WTC11 (cell line): ENCODE measurements around the gene ELMO3. TPM values are rescaled to one million over a fixed set of nuclear protein-coding genes. Genes with fewer than 3 reads are reported as not detected.
A peak's percentile ranks its signal among the peaks of the same experiment; 100 is the strongest.

Experiments used
- AFF4 ChIP-seq: sonication (generic); formaldehyde crosslinking; IDR thresholded peaks from 2 replicates; pipeline ENCODE4 v1.8.1; 2023; ENCODE audit warnings: mild to moderate bottlenecking, missing genetic modification reagents, borderline replicate concordance
- CBFB ChIP-seq: sonication (generic); formaldehyde crosslinking; IDR thresholded peaks from 2 replicates; pipeline ENCODE4 v1.8.1; 2022; ENCODE audit warnings: mild to moderate bottlenecking, low read depth, missing genetic modification reagents
- ESRRA ChIP-seq: sonication (generic); formaldehyde crosslinking; IDR thresholded peaks from 2 replicates; pipeline ENCODE4 v1.8.1; 2022; ENCODE audit warnings: mild to moderate bottlenecking, missing genetic modification reagents, borderline replicate concordance
- FOXJ3 ChIP-seq: sonication (generic); formaldehyde crosslinking; IDR thresholded peaks from 2 replicates; pipeline ENCODE4 v1.9.0; 2021; ENCODE audit warnings: missing genetic modification reagents, mild to moderate bottlenecking, borderline replicate concordance
- FOXP1 ChIP-seq: sonication (generic); formaldehyde crosslinking; IDR thresholded peaks from 2 replicates; pipeline ENCODE4 v1.8.0; 2022; ENCODE audit warnings: missing genetic modification reagents, mild to moderate bottlenecking, moderate library complexity, borderline replicate concordance
- FOXP4 ChIP-seq: sonication (generic); formaldehyde crosslinking; IDR thresholded peaks from 2 replicates; pipeline ENCODE4 v1.8.0; 2022; ENCODE audit warnings: mild to moderate bottlenecking, missing genetic modification reagents
- JAZF1 ChIP-seq: fragments of 250-450 bp; sonication (Bioruptor Pico); IDR thresholded peaks from 2 replicates; pipeline ENCODE4 v1.9.0; 2021; ENCODE audit warnings: moderate library complexity, mild to moderate bottlenecking, inconsistent platforms
- MAX ChIP-seq: sonication (generic); formaldehyde crosslinking; IDR thresholded peaks from 2 replicates; pipeline ENCODE4 v1.8.0; 2022; ENCODE audit warnings: mild to moderate bottlenecking, missing genetic modification reagents
- NR1H2 ChIP-seq: sonication (generic); formaldehyde crosslinking; IDR thresholded peaks from 2 replicates; pipeline ENCODE4 v1.9.0; 2021; ENCODE audit warnings: mild to moderate bottlenecking, moderate library complexity, missing genetic modification reagents
- NR2C2 ChIP-seq: sonication (generic); formaldehyde crosslinking; IDR thresholded peaks from 2 replicates; pipeline ENCODE4 v1.8.0; 2022; ENCODE audit warnings: mild to moderate bottlenecking, missing genetic modification reagents
- TCF7 ChIP-seq: sonication (generic); formaldehyde crosslinking; IDR thresholded peaks from 2 replicates; pipeline ENCODE4 v1.8.0; 2022; ENCODE audit warnings: mild to moderate bottlenecking, low read depth, missing genetic modification reagents, moderate library complexity
- TEAD1 ChIP-seq: sonication (generic); formaldehyde crosslinking; IDR thresholded peaks from 2 replicates; pipeline ENCODE4 v1.8.0; 2022; ENCODE audit warnings: mild to moderate bottlenecking, missing genetic modification reagents
- TP53 ChIP-seq: sonication (generic); formaldehyde crosslinking; IDR thresholded peaks from 2 replicates; pipeline ENCODE4 v1.8.1; 2023; ENCODE audit warnings: mild to moderate bottlenecking, missing genetic modification reagents
- ZNF138 ChIP-seq: sonication (generic); formaldehyde crosslinking; conservative IDR thresholded peaks from 2 replicates; pipeline ENCODE4 v1.8.1; 2022; ENCODE audit warnings: mild to moderate bottlenecking, moderate library complexity, missing genetic modification reagents
- ZNF396 ChIP-seq: fragments of 250-450 bp; sonication (Bioruptor Pico); IDR thresholded peaks from 2 replicates; pipeline ENCODE4 v1.8.0; 2021; ENCODE audit warnings: mild to moderate bottlenecking, moderate library complexity, borderline replicate concordance
- ZNF671 ChIP-seq: fragments of 250-450 bp; sonication (Bioruptor Pico); IDR thresholded peaks from 2 replicates; pipeline ENCODE4 v1.8.0; 2021; ENCODE audit warnings: mild to moderate bottlenecking
- total RNA-seq: library from RNA; stranded (reverse); gene quantifications from 3 replicates; pipeline ENCODE4 v1.2.3, GENCODE V29; 2021
- TF ChIP-seq, protein P1 (sequence below): fragments of 250-450 bp; sonication (Bioruptor Pico); IDR thresholded peaks from 2 replicates; pipeline ENCODE4 v1.9.0; 2021; ENCODE audit warnings: mild to moderate bottlenecking, borderline replicate concordance
- TF ChIP-seq, protein P2 (sequence below): fragments of 250-450 bp; sonication (Bioruptor Pico); conservative IDR thresholded peaks from 2 replicates; pipeline ENCODE4 v1.9.0; 2021; ENCODE audit warnings: mild to moderate bottlenecking
- TF ChIP-seq, protein P3 (sequence below): sonication (generic); formaldehyde crosslinking; IDR thresholded peaks from 2 replicates; pipeline ENCODE4 v1.8.1; 2022; ENCODE audit warnings: mild to moderate bottlenecking, moderate library complexity, missing genetic modification reagents
- TF ChIP-seq, protein P4 (sequence below): sonication (generic); formaldehyde crosslinking; IDR thresholded peaks from 2 replicates; pipeline ENCODE4 v1.8.1; 2022; ENCODE audit warnings: low read depth, missing genetic modification reagents, borderline replicate concordance
- TF ChIP-seq, protein P5 (sequence below): sonication (generic); formaldehyde crosslinking; IDR thresholded peaks from 2 replicates; pipeline ENCODE4 v1.8.1; 2022; ENCODE audit warnings: mild to moderate bottlenecking, missing genetic modification reagents, moderate library complexity, borderline replicate concordance

The ELMO3 gene
- total RNA-seq, 1 experiment from 2014 or later = 13.6 TPM

GRCh38 chr16:67184995-67185650 is 13.8 kb upstream of the ELMO3 start (continued):
- TF ChIP-seq FOXP4 (CRISPR knock-in tag) (peak; percentile 93; the same call in 1 of the 2 replicates), ZNF671 (no peak; the same call in 1 of the 2 replicates), ZNF138 (CRISPR knock-in tag) (no peak), TCF7 (peak; percentile 62; the same call in 1 of the 2 replicates), AFF4 (CRISPR knock-in tag) (no peak), TEAD1 (CRISPR knock-in tag) (peak; percentile 85), ZNF396 (CRISPR knock-in tag) (no peak), NR2C2 (CRISPR knock-in tag) (peak; percentile 45; the same call in 1 of the 2 replicates), TP53 (CRISPR knock-in tag) (no peak), NR1H2 (CRISPR knock-in tag) (no peak), FOXP1 (CRISPR knock-in tag) (peak; percentile 75), CBFB (CRISPR knock-in tag) (no peak), ESRRA (0 out of 2 replicates have a peak, but pooled peaks have one; percentile 60), MAX (CRISPR knock-in tag) (peak; percentile 86), FOXJ3 (no peak), JAZF1 (CRISPR knock-in tag) (no peak)
- TF ChIP-seq, protein P1, sequence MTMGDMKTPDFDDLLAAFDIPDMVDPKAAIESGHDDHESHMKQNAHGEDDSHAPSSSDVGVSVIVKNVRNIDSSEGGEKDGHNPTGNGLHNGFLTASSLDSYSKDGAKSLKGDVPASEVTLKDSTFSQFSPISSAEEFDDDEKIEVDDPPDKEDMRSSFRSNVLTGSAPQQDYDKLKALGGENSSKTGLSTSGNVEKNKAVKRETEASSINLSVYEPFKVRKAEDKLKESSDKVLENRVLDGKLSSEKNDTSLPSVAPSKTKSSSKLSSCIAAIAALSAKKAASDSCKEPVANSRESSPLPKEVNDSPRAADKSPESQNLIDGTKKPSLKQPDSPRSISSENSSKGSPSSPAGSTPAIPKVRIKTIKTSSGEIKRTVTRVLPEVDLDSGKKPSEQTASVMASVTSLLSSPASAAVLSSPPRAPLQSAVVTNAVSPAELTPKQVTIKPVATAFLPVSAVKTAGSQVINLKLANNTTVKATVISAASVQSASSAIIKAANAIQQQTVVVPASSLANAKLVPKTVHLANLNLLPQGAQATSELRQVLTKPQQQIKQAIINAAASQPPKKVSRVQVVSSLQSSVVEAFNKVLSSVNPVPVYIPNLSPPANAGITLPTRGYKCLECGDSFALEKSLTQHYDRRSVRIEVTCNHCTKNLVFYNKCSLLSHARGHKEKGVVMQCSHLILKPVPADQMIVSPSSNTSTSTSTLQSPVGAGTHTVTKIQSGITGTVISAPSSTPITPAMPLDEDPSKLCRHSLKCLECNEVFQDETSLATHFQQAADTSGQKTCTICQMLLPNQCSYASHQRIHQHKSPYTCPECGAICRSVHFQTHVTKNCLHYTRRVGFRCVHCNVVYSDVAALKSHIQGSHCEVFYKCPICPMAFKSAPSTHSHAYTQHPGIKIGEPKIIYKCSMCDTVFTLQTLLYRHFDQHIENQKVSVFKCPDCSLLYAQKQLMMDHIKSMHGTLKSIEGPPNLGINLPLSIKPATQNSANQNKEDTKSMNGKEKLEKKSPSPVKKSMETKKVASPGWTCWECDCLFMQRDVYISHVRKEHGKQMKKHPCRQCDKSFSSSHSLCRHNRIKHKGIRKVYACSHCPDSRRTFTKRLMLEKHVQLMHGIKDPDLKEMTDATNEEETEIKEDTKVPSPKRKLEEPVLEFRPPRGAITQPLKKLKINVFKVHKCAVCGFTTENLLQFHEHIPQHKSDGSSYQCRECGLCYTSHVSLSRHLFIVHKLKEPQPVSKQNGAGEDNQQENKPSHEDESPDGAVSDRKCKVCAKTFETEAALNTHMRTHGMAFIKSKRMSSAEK (CRISPR knock-in tag) = no peak
- TF ChIP-seq, protein P2, sequence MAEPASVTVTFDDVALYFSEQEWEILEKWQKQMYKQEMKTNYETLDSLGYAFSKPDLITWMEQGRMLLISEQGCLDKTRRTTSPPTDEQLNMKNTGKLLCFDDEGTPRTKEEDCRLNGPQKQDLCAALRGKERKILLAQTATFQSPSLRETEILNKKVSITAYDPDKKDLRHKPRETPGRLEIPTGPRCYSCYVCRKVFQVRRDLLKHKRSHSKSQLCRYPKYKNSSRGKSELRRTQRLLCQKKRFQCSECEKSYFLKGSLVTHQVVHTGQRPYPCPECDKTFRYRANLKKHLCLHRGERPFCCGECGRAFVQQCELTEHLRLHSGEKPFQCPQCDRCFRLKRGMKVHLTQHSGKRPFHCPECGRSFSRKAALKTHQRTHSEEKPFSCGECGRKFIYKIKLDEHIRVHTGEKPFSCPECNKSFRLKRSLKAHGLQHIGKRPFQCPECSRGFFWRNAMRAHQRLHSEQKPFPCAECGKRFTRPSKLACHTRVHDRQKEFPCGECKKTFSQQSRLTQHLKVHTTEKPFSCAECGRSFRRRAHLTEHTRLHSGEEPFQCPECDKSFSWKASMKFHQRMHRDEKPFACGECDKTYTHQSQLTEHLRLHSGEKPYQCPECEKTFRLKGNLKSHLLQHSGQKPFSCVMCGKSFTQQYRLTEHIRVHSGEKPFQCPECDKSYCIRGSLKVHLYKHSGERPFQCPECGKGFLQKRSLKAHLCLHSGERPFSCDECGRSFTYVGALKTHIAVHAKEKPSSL (CRISPR knock-in tag) = no peak
- TF ChIP-seq, protein P3, sequence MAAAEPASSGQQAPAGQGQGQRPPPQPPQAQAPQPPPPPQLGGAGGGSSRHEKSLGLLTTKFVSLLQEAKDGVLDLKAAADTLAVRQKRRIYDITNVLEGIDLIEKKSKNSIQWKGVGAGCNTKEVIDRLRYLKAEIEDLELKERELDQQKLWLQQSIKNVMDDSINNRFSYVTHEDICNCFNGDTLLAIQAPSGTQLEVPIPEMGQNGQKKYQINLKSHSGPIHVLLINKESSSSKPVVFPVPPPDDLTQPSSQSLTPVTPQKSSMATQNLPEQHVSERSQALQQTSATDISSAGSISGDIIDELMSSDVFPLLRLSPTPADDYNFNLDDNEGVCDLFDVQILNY (CRISPR knock-in tag) = peak; percentile 40; the same call in 1 of the 2 replicates
- TF ChIP-seq, protein P4, sequence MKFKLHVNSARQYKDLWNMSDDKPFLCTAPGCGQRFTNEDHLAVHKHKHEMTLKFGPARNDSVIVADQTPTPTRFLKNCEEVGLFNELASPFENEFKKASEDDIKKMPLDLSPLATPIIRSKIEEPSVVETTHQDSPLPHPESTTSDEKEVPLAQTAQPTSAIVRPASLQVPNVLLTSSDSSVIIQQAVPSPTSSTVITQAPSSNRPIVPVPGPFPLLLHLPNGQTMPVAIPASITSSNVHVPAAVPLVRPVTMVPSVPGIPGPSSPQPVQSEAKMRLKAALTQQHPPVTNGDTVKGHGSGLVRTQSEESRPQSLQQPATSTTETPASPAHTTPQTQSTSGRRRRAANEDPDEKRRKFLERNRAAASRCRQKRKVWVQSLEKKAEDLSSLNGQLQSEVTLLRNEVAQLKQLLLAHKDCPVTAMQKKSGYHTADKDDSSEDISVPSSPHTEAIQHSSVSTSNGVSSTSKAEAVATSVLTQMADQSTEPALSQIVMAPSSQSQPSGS (CRISPR knock-in tag) = 0 out of 2 replicates have a peak, but pooled peaks have one; percentile 28
- TF ChIP-seq, protein P5, sequence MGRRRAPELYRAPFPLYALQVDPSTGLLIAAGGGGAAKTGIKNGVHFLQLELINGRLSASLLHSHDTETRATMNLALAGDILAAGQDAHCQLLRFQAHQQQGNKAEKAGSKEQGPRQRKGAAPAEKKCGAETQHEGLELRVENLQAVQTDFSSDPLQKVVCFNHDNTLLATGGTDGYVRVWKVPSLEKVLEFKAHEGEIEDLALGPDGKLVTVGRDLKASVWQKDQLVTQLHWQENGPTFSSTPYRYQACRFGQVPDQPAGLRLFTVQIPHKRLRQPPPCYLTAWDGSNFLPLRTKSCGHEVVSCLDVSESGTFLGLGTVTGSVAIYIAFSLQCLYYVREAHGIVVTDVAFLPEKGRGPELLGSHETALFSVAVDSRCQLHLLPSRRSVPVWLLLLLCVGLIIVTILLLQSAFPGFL (CRISPR knock-in tag) = 0 out of 2 replicates have a peak, but pooled peaks have one; percentile 67
